Measurements from ENCODE around the gene PPM1N.

- TF ChIP-seq POLR2A (IDR thresholded peaks at IDR 0.05; ENCODE audit: low read length) (no peak), GATA1 (IDR thresholded peaks at IDR 0.05; ENCODE audit: low read depth, low read length) (no peak)
Measured at GRCh38 chr19:45477713-45478453, 20.4 kb upstream of the PPM1N start.

Measured in erythroblast (primary cell).